LoVo (cell line): Measurements from ENCODE around the gene MACROD1.

ENCODE experiments used
- DNase-seq: peaks from one replicate; pipeline ENCODE4 v3.0.0-alpha.2; 2016; ENCODE audit warnings: low spot score

Gene MACROD1

GRCh38 chr11:64112771-64113461 is 53.0 kb downstream of the MACROD1 start:
- no peak for DNase-seq

- no peak for DNase-seq
Measured at GRCh38 chr11:64110465-64111375, 55.2 kb downstream of the MACROD1 start.

- no peak for DNase-seq
Measured at GRCh38 chr11:64109332-64109731, 56.6 kb downstream of the MACROD1 start.

- DNase-seq: no peak
Measured at GRCh38 chr11:64107303-64107702, 58.6 kb downstream of the MACROD1 start.

- DNase-seq: no peak
Measured at GRCh38 chr11:64104632-64105031, 61.3 kb downstream of the MACROD1 start.

- DNase-seq: no peak
Measured at GRCh38 chr11:64103277-64103985, 62.5 kb downstream of the MACROD1 start.

- DNase-seq: no peak
Measured at GRCh38 chr11:64102005-64102738, 63.7 kb downstream of the MACROD1 start.

- DNase-seq: no peak
Measured at GRCh38 chr11:64101461-64101860, 64.5 kb downstream of the MACROD1 start.

- no peak for DNase-seq
Measured at GRCh38 chr11:64100782-64101353, 65.0 kb downstream of the MACROD1 start.

GRCh38 chr11:64100360-64100759 is 65.6 kb downstream of the MACROD1 start:
- DNase-seq: no peak

- no peak for DNase-seq
Measured at GRCh38 chr11:64099436-64099835, 66.5 kb downstream of the MACROD1 start.

GRCh38 chr11:64098318-64098831 is 67.5 kb downstream of the MACROD1 start:
- no peak for DNase-seq

GRCh38 chr11:64097468-64098317 is 68.2 kb downstream of the MACROD1 start:
- DNase-seq: no peak

GRCh38 chr11:64096835-64097234 is 69.1 kb downstream of the MACROD1 start:
- DNase-seq: no peak

- DNase-seq: no peak
Measured at GRCh38 chr11:64095949-64096348, 70.0 kb downstream of the MACROD1 start.

- no peak for DNase-seq
Measured at GRCh38 chr11:64095273-64095817, 70.6 kb downstream of the MACROD1 start.

GRCh38 chr11:64094463-64095260 is 71.3 kb downstream of the MACROD1 start:
- no peak for DNase-seq

- DNase-seq: no peak
Measured at GRCh38 chr11:64093233-64094039, 72.5 kb downstream of the MACROD1 start.
